HG03139 (cell line): Measurements from ENCODE around the gene PYHIN1.
"Not testable (repeated sequence)": the region's sequence is repeated elsewhere in the genome, so short reads cannot be mapped to it uniquely, and the experiment has no call there.

Experiments used
- ATAC-seq: cut with Tn5 transposase; IDR thresholded peaks from one replicate; pipeline ENCODE4 v1.9.1; 2021; ENCODE audit not compliant: unreplicated experiment

PYHIN1 gene

GRCh38 chr1:158978730-158979129, 47.4 kb downstream of the PYHIN1 start:
- no peak for ATAC-seq

DNA sequence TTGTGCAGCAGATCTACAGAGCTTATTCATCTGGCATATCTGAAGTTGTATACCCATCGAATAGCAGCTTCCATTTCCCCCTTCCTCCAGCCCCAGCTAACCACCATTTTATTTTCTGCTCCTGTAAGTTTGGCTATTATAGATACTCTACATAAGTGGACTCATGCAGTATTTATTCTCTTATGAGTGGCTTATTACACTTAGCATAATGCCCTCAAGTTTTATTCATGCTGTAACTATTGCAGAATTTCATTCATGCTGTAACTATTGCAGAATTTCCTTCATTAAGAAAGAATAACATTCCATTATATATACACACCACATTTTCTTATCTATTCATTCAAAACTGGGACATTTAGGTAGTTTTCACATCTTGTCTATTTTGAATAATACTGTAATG, 47.9 kb downstream of the PYHIN1 start:
- ATAC-seq: no peak

DNA sequence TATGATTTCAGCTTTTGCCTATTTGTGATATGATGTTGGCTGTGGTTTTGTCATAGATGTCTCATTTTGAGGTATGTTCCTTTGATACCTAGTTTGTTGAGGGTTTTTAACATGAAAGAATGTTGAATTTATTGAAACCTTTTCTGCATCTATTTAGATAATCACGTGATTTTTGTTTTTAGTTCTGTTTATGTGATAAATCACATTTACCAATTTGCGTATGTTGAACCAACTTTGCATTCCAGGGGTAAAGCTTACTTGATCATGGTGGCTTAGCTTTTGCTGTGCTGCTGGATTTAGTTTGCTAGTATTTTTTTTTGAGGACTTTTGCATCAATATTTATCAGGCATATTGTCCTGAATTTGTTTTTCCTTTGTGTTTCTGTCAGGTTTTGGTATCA, 51.9 kb downstream of the PYHIN1 start:
- no peak for ATAC-seq

DNA sequence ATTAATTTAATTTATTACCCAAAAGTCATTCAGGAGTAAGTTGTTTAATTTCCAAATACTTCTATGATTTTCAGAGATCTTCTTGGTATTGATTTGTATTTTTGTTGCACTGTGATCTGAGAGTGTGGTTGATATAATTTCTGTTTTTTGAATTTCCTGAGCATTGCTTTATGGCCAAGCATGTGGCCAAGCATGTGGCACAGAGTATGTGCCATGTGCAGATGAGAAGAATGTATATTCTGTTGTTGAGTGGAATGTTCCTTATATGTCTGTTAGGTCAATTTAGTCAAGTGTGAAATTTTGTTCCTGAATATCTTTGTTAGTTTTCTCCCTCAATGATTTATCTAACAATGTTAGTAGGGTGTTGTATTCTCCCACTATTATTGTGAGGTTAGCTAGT, 53.0 kb downstream of the PYHIN1 start:
- ATAC-seq: no peak

DNA sequence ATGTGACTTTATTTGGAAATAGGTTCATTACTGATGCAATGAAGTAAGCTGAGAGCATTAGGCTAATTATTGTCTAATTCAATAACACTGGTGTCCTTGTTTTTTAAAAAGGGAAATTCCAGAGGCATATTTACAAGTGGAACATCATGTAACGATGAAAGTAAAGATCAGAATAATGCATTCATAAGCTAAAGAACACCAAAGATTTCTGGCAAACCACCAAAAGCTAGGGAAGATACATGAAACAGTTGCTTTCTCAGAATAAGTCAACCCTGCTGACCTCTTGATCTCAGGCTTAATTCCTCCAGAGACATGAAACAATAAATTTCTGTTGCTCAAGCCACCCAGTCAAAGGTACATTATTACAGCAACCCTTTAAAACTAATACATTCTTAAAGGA, 58.1 kb downstream of the PYHIN1 start:
- no peak for ATAC-seq

- ATAC-seq: no peak
Measured at GRCh38 chr1:158992787-158993312, 61.5 kb downstream of the PYHIN1 start.

- no peak for ATAC-seq
Measured at GRCh38 chr1:158996998-158997397, 65.6 kb downstream of the PYHIN1 start.

DNA sequence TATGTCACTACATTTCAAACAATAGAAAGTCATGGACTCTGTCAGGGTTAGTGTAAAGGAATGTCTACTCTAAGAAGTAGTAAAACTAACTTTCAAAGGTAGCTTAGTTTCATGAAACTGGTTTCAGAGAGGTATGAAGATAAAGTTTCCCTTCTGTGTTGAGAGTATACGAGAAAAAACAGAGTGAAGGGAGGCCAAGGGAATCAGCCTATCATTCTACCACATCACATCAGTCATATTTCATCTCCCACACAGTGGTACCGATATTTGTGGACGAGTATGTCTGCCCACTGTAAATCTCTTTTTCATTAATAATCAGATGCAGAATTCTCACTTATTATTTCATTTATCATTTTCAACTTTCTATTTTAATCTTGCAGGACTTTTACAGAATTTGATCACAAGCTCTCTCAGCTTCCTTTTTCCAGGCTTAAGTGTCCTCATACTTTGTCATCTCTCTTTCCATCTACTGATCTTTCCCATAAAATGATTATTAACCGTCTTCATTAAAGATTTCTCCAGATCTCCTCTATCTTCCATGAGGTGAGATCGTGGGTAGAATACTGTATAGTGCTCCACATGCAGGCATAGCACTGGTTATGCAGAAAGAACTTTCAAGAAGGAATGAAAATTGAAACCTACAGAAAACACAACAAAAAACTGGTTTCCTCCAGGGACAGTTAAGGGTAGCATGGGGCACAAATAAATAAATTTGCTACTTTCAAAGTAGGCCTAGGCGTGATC, 66.9 kb downstream of the PYHIN1 start:
- ATAC-seq: no peak

DNA sequence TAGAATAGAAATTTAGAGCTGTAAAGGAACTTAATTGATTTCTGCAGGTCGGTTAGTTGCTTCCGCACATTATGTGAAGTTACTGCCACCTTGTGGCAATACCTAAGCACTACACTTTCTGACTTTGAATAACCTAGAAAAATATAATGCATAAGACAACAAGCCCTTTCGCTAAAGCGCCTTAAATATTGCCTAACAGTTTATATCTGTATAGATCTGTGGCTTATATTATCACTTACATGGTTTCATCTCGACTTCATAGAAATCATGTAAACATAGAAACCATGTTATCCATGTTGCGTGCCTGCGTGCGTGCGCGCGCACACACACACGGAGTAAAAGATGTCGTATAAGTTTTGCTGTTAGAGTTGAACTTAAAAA, 67.4 kb downstream of the PYHIN1 start:
- ATAC-seq: no peak

DNA sequence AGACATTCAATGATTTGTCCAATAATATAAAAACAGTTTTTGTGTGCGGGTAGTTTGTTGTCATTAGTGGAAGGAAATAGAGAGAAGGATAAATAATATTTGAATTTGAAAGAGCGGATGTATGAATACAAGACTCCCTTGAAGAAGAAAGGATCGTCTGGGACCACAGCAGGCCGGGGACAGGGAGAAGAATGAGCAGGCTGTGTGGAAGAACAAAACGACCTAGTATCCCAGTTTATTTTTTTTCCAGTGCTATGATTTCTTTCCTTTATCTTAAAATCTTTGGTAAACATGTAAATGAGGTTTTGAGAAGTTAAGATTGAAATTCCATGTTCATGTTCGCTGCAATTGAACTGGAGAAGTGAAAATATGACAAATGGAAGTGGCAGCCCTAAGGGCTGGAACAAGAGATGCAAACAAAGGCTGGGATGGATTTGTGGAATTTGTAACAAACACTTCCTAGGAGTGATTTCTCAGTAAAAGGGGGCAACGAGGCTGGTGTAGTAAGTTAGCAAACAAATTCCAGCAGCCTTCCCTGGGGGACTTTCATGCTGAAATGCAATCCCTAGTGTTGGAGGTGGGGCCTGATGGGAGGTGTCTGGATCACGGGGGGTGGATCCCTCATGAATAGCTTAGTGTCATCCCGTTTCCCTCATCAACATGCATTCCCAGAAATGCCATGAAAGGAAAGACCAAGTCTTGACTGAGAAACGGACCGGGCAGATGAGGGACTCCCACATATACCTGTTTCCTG, 68.1 kb downstream of the PYHIN1 start:
- ATAC-seq: no peak

GRCh38 chr1:159000070-159000409, 68.7 kb downstream of the PYHIN1 start:
- ATAC-seq: no peak

DNA sequence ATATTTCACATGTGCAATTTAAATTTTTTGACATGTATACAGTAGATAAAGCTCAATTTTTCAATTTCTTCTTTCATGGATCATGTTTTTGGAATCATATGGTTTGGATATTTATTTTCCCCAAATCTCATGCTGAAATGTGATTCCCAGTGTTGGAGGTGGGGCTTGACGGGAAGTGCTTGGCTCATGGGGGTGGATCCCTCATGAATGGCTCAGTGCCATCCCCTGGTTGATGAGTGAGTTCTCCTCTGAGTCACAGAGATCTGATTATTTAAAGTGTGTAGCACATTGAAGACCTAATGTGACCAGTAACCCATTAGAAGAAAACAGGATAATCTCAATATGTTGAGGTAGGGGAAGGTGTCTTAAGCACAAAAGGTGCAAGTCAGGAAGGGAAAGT, 69.3 kb downstream of the PYHIN1 start:
- no peak for ATAC-seq

DNA sequence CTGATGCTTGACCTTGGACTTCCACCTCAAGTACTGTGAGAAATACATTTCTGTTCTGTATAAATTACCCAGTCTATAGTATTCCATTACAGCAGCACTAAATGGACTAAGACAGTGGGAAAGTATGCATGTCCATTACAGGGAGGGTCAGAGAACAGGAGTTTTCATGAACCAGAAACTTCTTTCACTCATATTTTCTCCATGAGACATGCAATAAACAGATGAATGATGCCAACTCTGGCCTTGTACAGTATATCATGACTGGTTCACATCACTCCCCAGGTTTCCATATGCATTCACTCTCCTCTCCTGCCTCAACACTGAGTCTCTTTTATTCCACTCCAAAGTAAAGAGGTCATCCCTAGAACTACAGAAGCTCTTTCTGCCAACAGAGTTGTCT, 73.8 kb downstream of the PYHIN1 start:
- no peak for ATAC-seq

GRCh38 chr1:159005676-159006075, 74.3 kb downstream of the PYHIN1 start:
- no peak for ATAC-seq

- not testable (repeated sequence) for ATAC-seq
Measured at GRCh38 chr1:159006210-159006807, 75.0 kb downstream of the PYHIN1 start.

GRCh38 chr1:159007726-159008125, 76.4 kb downstream of the PYHIN1 start:
- no peak for ATAC-seq

DNA sequence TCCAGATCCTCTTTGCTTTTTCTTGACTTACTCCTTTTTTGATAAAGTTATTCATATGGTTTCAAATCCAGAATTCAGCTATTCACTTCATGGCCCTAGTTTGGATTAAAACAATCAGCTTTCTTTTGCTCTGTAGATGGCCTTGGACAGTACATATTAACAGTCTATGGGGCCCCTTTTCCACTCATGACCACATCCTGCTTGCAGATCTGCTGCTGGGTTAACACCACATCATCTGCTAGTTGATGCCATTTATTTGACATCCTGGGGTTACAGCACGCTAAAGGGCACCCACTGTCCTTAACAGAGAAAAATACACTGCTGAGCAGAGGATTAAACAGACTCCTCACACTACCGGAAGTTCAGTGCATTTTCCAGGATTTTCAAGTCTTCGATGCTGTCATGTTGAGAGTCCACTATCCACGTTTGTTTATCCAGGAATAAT, 77.4 kb downstream of the PYHIN1 start:
- peak; percentile 80 for ATAC-seq

DNA sequence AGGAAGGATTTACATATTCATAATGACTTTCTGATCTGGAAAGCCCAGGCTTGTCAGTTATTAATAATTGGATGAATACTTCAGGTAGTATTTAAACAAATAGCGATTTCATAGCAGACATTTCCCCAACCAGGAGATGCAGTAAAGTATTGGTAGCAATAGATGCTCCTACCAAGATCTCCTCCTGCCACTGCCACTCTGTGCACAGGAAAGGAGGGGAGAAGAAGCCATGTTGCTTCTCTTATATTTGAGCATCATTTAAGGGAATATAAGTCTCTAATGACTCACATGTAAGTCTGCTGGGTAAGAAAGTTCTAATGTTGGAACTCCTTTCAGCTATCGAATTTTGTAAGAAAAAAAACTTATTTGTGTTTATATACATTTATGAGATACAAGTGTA, 77.9 kb downstream of the PYHIN1 start:
- no peak for ATAC-seq

- peak; percentile 52 for ATAC-seq
Measured at GRCh38 chr1:159009704-159010361, 78.5 kb downstream of the PYHIN1 start, which contains the start of gene IFI16. Gene IFI16 (plus strand): TSS chr1:159009907. CDS start chr1:159014681, 4,774 bp downstream.

DNA sequence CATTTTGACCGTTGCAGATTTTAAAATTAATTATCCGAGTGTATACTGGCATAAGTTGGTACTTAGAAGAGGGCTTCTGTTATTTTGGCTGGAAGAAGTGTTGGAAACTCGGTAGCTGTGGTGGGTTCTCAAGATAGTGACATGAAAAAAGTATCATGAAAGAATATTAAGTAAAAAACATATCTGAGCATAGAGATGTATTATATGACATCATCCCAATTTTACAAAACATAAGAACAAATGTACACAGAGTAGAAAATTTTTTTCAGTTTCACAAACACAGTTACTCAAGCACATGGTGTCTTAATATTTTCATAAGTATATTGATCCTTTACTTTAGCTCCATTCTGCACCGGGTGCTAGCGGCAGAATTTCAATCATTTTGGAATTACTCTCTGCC, 79.0 kb downstream of the PYHIN1 start:
- ATAC-seq: no peak

- ATAC-seq: not testable (repeated sequence)
Measured at GRCh38 chr1:159011001-159011400, 79.6 kb downstream of the PYHIN1 start.
